MCF 10A (cell line): ENCODE results near the gene TRIM31. TPM values are rescaled to one million over a fixed set of nuclear protein-coding genes. Genes with fewer than 3 reads are reported as not detected.

Experiments
- BruUV-seq: library from RNA; stranded (reverse); fragments of 400-500 nt; replicated peaks from 2 replicates; lab custom pipeline; 2021; lab: Mats Ljungman, UMichigan
- CTCF ChIA-PET: fragments of 300-600 bp; sonication (Branson Sonifier 250); formaldehyde crosslinking; extraction: SDS; loops from one replicate; lab custom pipeline; 2021; ENCODE audit warnings: antibody characterized with exemption, inconsistent platforms; lab: Yijun Ruan, JAX
- POLR2A ChIA-PET: fragments of 300-600, 350-650 bp; sonication (Branson Sonifier 250); formaldehyde crosslinking; extraction: SDS; loops from one replicate; lab custom pipeline; 2020; ENCODE audit warnings: antibody characterized with exemption, inconsistent platforms; lab: Yijun Ruan, JAX
- DNase-seq: peaks from one replicate; pipeline ENCODE4 v3.0.0-alpha.2; 2018; ENCODE audit not compliant: unreplicated experiment
- H3K27ac Mint-ChIP-seq: one replicate; pipeline ENCODE4 v1.8.0; 2022; ENCODE audit warnings: mild to moderate bottlenecking, low read depth, mixed read lengths; ENCODE audit not compliant: unreplicated experiment
- H3K27me3 Mint-ChIP-seq: one replicate; pipeline ENCODE4 v1.8.0; 2022; ENCODE audit warnings: mixed read lengths; ENCODE audit not compliant: insufficient read depth, unreplicated experiment
- H3K36me3 Mint-ChIP-seq: one replicate; pipeline ENCODE4 v1.8.0; 2022; ENCODE audit warnings: mild to moderate bottlenecking, moderate library complexity, mixed read lengths; ENCODE audit not compliant: insufficient read depth, unreplicated experiment
- H3K4me1 Mint-ChIP-seq: one replicate; pipeline ENCODE4 v1.8.0; 2022; ENCODE audit warnings: mixed read lengths; ENCODE audit not compliant: insufficient read depth, unreplicated experiment
- H3K4me3 Mint-ChIP-seq: one replicate; pipeline ENCODE4 v1.8.0; 2022; ENCODE audit warnings: mild to moderate bottlenecking, moderate library complexity, mixed read lengths; ENCODE audit not compliant: unreplicated experiment
- H3K9me3 Mint-ChIP-seq: one replicate; pipeline ENCODE4 v1.8.0; 2022; ENCODE audit warnings: mixed read lengths; ENCODE audit not compliant: unreplicated experiment
- intact Hi-C: fragments of 100-400 bp; cut with micrococcal nuclease; formaldehyde crosslinking; loops from 2 replicates; pipeline ENCODE4 v1.14.1; 2022
- total RNA-seq: library from RNA; stranded (reverse); gene quantifications from 2 replicates; pipeline ENCODE4 v1.2.3, GENCODE V29; 2022
- TF ChIP-seq, protein P1 (sequence below): fragments of 200-600 bp; IDR thresholded peaks from one replicate; pipeline ENCODE4 v1.8.0; 2022; ENCODE audit warnings: antibody characterized with exemption, mild to moderate bottlenecking; ENCODE audit not compliant: unreplicated experiment

TRIM31 gene
- total RNA-seq, 1 experiment from 2014 or later: not detected

DNA sequence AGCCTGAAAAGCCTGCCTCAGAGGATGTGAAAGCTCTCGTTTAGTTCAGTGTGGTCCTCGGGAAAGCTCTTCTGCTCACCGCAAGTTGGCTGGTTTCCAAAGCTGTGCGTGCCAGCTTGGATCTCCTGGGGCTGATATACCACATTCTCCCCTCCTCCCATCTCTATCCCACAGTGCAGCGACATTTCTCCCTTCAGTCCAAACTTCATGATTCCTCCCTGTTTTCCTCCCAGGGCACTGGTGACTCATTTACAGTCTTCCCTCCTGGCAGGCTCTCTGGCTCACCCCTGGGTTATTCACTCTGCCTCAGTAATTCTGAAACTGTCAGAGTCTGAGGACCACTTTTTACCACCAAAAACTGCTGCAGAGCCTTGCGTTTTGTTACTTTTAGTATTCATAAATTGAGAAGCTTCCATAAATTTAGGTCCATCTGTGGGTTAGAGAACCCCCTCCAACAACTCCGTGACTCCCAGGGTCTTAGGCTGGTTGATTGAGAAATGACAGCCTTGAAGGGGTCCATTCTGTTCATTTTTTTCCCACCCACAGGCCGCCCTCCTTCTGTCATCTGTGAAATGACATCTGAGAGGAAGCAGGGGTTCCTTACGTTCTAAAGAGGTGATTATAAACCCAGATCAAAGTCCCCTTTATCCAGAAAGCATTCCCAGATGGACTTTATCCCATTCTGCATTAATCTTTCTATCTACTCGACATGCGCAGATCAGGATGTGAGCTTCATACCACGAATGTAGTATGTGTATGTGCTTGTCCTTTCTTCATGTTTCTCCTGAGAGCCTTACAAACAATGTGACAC, 42.0 kb upstream of the TRIM31 start:
- peak overlapping the region; percentile 44 for H3K27ac Mint-ChIP-seq
- TF ChIP-seq, protein P1, sequence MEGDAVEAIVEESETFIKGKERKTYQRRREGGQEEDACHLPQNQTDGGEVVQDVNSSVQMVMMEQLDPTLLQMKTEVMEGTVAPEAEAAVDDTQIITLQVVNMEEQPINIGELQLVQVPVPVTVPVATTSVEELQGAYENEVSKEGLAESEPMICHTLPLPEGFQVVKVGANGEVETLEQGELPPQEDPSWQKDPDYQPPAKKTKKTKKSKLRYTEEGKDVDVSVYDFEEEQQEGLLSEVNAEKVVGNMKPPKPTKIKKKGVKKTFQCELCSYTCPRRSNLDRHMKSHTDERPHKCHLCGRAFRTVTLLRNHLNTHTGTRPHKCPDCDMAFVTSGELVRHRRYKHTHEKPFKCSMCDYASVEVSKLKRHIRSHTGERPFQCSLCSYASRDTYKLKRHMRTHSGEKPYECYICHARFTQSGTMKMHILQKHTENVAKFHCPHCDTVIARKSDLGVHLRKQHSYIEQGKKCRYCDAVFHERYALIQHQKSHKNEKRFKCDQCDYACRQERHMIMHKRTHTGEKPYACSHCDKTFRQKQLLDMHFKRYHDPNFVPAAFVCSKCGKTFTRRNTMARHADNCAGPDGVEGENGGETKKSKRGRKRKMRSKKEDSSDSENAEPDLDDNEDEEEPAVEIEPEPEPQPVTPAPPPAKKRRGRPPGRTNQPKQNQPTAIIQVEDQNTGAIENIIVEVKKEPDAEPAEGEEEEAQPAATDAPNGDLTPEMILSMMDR: no peak
- no peaks in the 10 kb centered on the region for H3K9me3 Mint-ChIP-seq
- POLR2A ChIA-PET: interaction anchor here (0.6 to 3.9 kb wide), 8 partner anchors 13 to 173 kb away, joined by 3 to 17 read pairs (median 4); partner anchors contain the start of genes POLR1H and PPP1R11
- DNase-seq: peak; percentile 93
- no TSS peak for BruUV-seq
- peaks cover 26% of the 10 kb centered on the region for H3K4me1 Mint-ChIP-seq
- H3K36me3 Mint-ChIP-seq: no peaks in the 10 kb centered on the region
- peak overlapping the region; percentile 5 for H3K4me3 Mint-ChIP-seq
- CTCF ChIA-PET: interaction anchor here (0.6 to 2.5 kb wide), 6 partner anchors 12 to 505 kb away, joined by 3 to 25 read pairs (median 6); no protein-coding TSS in a partner anchor
- intact Hi-C loops: no loop called here
- no peaks in the 10 kb centered on the region for H3K27me3 Mint-ChIP-seq

- H3K4me1 Mint-ChIP-seq: peaks cover 26% of the 10 kb centered on the region
- no TSS peak for BruUV-seq
- TF ChIP-seq, protein P1: no peak
- H3K4me3 Mint-ChIP-seq: no peak overlapping the region
- intact Hi-C loops: no loop called here
- no peaks in the 10 kb centered on the region for H3K36me3 Mint-ChIP-seq
- POLR2A ChIA-PET: interaction anchor here (0.6 to 3.9 kb wide), 4 partner anchors 13 to 93 kb away, joined by 3 to 17 read pairs (median 4); partner anchors contain the start of genes POLR1H and PPP1R11
- H3K9me3 Mint-ChIP-seq: no peaks in the 10 kb centered on the region
- CTCF ChIA-PET: interaction anchor here (0.6 to 2.5 kb wide), 5 partner anchors 13 to 51 kb away, joined by 3 to 25 read pairs (median 6); no protein-coding TSS in a partner anchor
- H3K27me3 Mint-ChIP-seq: no peaks in the 10 kb centered on the region
- DNase-seq: no peak
- no peak overlapping the region for H3K27ac Mint-ChIP-seq
Observed at GRCh38 chr6:30154061-30154460, 41.2 kb upstream of the TRIM31 start.

DNA sequence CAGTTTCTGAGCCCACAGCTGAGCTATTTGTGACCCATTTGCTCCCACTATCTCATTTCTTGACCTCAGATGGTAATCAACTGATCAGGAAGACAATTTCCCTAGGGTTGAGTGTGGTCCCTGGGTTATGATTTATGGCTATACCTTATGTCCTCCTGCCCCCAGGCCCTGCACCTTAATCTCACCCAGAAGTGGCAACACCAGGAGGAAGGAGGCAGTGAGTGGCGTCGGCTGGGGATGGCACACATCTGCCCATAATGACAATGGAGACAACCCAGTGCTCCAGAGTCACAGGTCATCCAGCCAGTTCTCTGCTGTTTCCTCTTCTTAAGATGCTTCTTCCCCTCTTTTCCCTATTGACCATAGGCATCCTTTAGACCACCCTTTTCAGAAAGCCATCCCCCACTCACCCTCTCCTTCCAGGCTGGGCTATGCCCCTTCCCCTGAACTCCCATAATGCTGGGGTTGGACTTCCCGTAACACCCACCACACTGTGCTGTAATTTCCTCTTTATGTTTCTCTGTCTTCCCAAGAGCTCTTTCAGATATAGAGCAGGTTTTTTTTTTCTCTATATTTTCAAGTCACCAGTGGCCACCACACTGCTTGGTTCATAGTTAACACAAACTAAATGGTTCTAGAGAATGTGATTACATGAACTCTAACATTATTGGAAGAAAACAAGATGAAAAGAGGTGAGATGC, 40.2 kb upstream of the TRIM31 start:
- BruUV-seq: no TSS peak
- TF ChIP-seq, protein P1: no peak
- H3K27me3 Mint-ChIP-seq: no peaks in the 10 kb centered on the region
- no peak for DNase-seq
- ChIA-PET CTCF (interaction anchor here (2.3 kb wide), 1 partner anchor 22 kb away, joined by 18 read pairs; no protein-coding TSS in a partner anchor), POLR2A (interaction anchor here (0.7 kb wide), 1 partner anchor 79 kb away, joined by 5 read pairs; no protein-coding TSS in a partner anchor)
- no peak overlapping the region for H3K27ac Mint-ChIP-seq
- H3K36me3 Mint-ChIP-seq: no peaks in the 10 kb centered on the region
- H3K9me3 Mint-ChIP-seq: no peaks in the 10 kb centered on the region
- intact Hi-C loops: no loop called here
- H3K4me1 Mint-ChIP-seq: peaks cover 26% of the 10 kb centered on the region
- no peak overlapping the region for H3K4me3 Mint-ChIP-seq
